Activated naive CD8-positive, alpha-beta T cell treated with anti-CD3 and anti-CD28 coated beads, Interleukin-2, amount 50 U/mL, for 24 hours (primary cell): ENCODE measurements around the gene PARP15.
A peak's percentile ranks its signal among the peaks of the same experiment; 100 is the strongest.
"Not testable (repeated sequence)": the region's sequence is repeated elsewhere in the genome, so short reads cannot be mapped to it uniquely, and the experiment has no call there.

Experiments
- ATAC-seq: fragments of 150-1000 bp; cut with Tn5 transposase; one replicate; pipeline ENCODE4 v1.10.0; 2021
- DNase-seq: peaks from one replicate; pipeline ENCODE4 v3.0.0; 2021
- H3K27ac Mint-ChIP-seq: one replicate; pipeline ENCODE4 v1.8.0; 2021; ENCODE audit warnings: mild to moderate bottlenecking, mixed read lengths
- H3K27me3 Mint-ChIP-seq: one replicate; pipeline ENCODE4 v1.8.0; 2021; ENCODE audit warnings: mixed read lengths
- H3K36me3 Mint-ChIP-seq: one replicate; pipeline ENCODE4 v1.8.0; 2021; ENCODE audit warnings: low read depth, mixed read lengths
- H3K4me1 Mint-ChIP-seq: one replicate; pipeline ENCODE4 v1.8.0; 2021; ENCODE audit warnings: mixed read lengths
- H3K4me3 Mint-ChIP-seq: one replicate; pipeline ENCODE4 v1.8.0; 2021; ENCODE audit warnings: mild to moderate bottlenecking, moderate library complexity, mixed read lengths
- H3K9me3 Mint-ChIP-seq: one replicate; pipeline ENCODE4 v1.8.0; 2021; ENCODE audit warnings: mixed read lengths

PARP15 gene

GRCh38 chr3:122679882-122680474 is 102.5 kb downstream of the PARP15 start:
- ATAC-seq: peak; percentile 9
- peaks cover 16% of the 10 kb centered on the region for H3K36me3 Mint-ChIP-seq
- no peaks in the 10 kb centered on the region for H3K27me3 Mint-ChIP-seq
- no peaks in the 10 kb centered on the region for H3K9me3 Mint-ChIP-seq
- peak overlapping the region; percentile 97 for H3K4me3 Mint-ChIP-seq
- peak overlapping the region; percentile 94 for H3K27ac Mint-ChIP-seq
- peaks cover 51% of the 10 kb centered on the region for H3K4me1 Mint-ChIP-seq
- no peak for DNase-seq

GRCh38 chr3:122680475-122681283 is 103.2 kb downstream of the PARP15 start, which contains the start of gene PARP14:
Gene PARP14, plus strand, starts transcription at chr3:122680839. Its CDS starts 45 bp downstream, at chr3:122680884.
- Mint-ChIP-seq H3K4me1 (peaks cover 51% of the 10 kb centered on the region), H3K36me3 (peaks cover 19% of the 10 kb centered on the region), H3K9me3 (no peaks in the 10 kb centered on the region), H3K4me3 (peak within 1 kb of the TSS; percentile 97), H3K27ac (peak within 1 kb of the TSS; percentile 94), H3K27me3 (no peaks in the 10 kb centered on the region)
- peak; percentile 70 for DNase-seq
- ATAC-seq: peak; percentile 51

GRCh38 chr3:122681284-122681973 is 104.0 kb downstream of the PARP15 start:
- H3K27ac Mint-ChIP-seq: peak overlapping the region; percentile 94
- DNase-seq (no peak), ATAC-seq (no peak)
- no peaks in the 10 kb centered on the region for H3K27me3 Mint-ChIP-seq
- H3K36me3 Mint-ChIP-seq: peaks cover 20% of the 10 kb centered on the region
- H3K4me3 Mint-ChIP-seq: peak overlapping the region; percentile 97
- H3K9me3 Mint-ChIP-seq: no peaks in the 10 kb centered on the region
- peaks cover 51% of the 10 kb centered on the region for H3K4me1 Mint-ChIP-seq

GRCh38 chr3:122681974-122682409 is 104.5 kb downstream of the PARP15 start:
- Mint-ChIP-seq H3K27ac (peak overlapping the region; percentile 94), H3K9me3 (no peaks in the 10 kb centered on the region), H3K4me3 (peak overlapping the region; percentile 97), H3K36me3 (peaks cover 26% of the 10 kb centered on the region), H3K4me1 (peaks cover 52% of the 10 kb centered on the region), H3K27me3 (no peaks in the 10 kb centered on the region)
- ATAC-seq (no peak), DNase-seq (no peak)

GRCh38 chr3:122682778-122683411 is 105.4 kb downstream of the PARP15 start:
- Mint-ChIP-seq H3K4me3 (peak overlapping the region; percentile 97), H3K27ac (peak overlapping the region; percentile 94), H3K36me3 (peaks cover 33% of the 10 kb centered on the region), H3K4me1 (peaks cover 55% of the 10 kb centered on the region)
- not testable (repeated sequence) for DNase-seq, H3K27me3 Mint-ChIP-seq, H3K9me3 Mint-ChIP-seq, ATAC-seq

- Mint-ChIP-seq H3K4me1 (peaks cover 29% of the 10 kb centered on the region), H3K27me3 (no peaks in the 10 kb centered on the region), H3K36me3 (peaks cover 50% of the 10 kb centered on the region), H3K4me3 (no peak overlapping the region), H3K9me3 (no peaks in the 10 kb centered on the region), H3K27ac (no peak overlapping the region)
- DNase-seq (no peak), ATAC-seq (no peak)
Measured at GRCh38 chr3:122687298-122687697, 109.8 kb downstream of the PARP15 start.
